NCI-H526 treated with DMSO at 0.1 percent for 48 hours (cell line): ENCODE results near the gene SRPX.

ENCODE experiments used
- DNase-seq: peaks from one replicate; lab custom pipeline; 2025; lab: John Stamatoyannopoulos, UW

Gene SRPX

GRCh38 chrX:38220415-38221390, at the start of gene SRPX:
Gene SRPX (minus strand): TSS chrX:38220871. CDS start chrX:38220792, 79 bp downstream.
- DNase-seq, result no peak

- no peak for DNase-seq
Observed at GRCh38 chrX:38268011-38268410, 47.3 kb upstream of the SRPX start.

- no peak for DNase-seq
Observed at GRCh38 chrX:38262715-38263620, 42.3 kb upstream of the SRPX start.

GRCh38 chrX:38260231-38260630, 39.6 kb upstream of the SRPX start:
- DNase-seq, result peak; percentile 4

GRCh38 chrX:38256019-38256418, 35.3 kb upstream of the SRPX start:
- no peak for DNase-seq

- DNase-seq, result no peak
Observed at GRCh38 chrX:38249965-38250364, 29.3 kb upstream of the SRPX start.

- DNase-seq, result no peak
Observed at GRCh38 chrX:38247051-38247450, 26.4 kb upstream of the SRPX start.

GRCh38 chrX:38240541-38240940, 19.9 kb upstream of the SRPX start:
- no peak for DNase-seq

- DNase-seq, result no peak
Observed at GRCh38 chrX:38236901-38237615, 16.4 kb upstream of the SRPX start.

- DNase-seq, result no peak
Observed at GRCh38 chrX:38233891-38234667, 13.4 kb upstream of the SRPX start.

GRCh38 chrX:38232079-38232686, 11.5 kb upstream of the SRPX start:
- DNase-seq, result no peak

- DNase-seq, result no peak
Observed at GRCh38 chrX:38225093-38225492, 4.4 kb upstream of the SRPX start.

GRCh38 chrX:38224160-38224559, 3.5 kb upstream of the SRPX start:
- no peak for DNase-seq

- no peak for DNase-seq
Observed at GRCh38 chrX:38221391-38221929, 789 bp upstream of the SRPX start.

- no peak for DNase-seq
Observed at GRCh38 chrX:38220024-38220414, 652 bp downstream of the SRPX start.

- no peak for DNase-seq
Observed at GRCh38 chrX:38216642-38217041, 4.0 kb downstream of the SRPX start.

- DNase-seq, result no peak
Observed at GRCh38 chrX:38214551-38215531, 5.8 kb downstream of the SRPX start.

- no peak for DNase-seq
Observed at GRCh38 chrX:38214044-38214443, 6.6 kb downstream of the SRPX start.

GRCh38 chrX:38211891-38212635, 8.6 kb downstream of the SRPX start:
- DNase-seq, result no peak
